Tibial nerve (tissue), 4 donors: ENCODE data around the gene MYO1D. TPM values are rescaled to one million over a fixed set of nuclear protein-coding genes. Genes with fewer than 3 reads are reported as not detected.

Experiments used
- DNase-seq, 2 donors: peaks; one replicate each; pipeline ENCODE4 v3.0.0-alpha.2; 2019; ENCODE audit warnings: low spot score in 2 of 2
- H3K27ac ChIP-seq, 4 donors: fragments of 200-600 bp; sonication (generic) in 3 of 4; one replicate each; pipeline ENCODE4 v1.5.1; 2017 to 2019; ENCODE audit warnings: mild to moderate bottlenecking in 1 of 4
- H3K27me3 ChIP-seq, 2 donors: fragments of 200-600 bp; sonication (generic) in 1 of 2; one replicate each; pipeline versions ENCODE4 v1.5.1 to v1.6.0; 2017 to 2019
- H3K36me3 ChIP-seq, 3 donors: fragments of 200-600 bp; sonication (generic); one replicate each; pipeline ENCODE4 v1.5.1; 2018 to 2019
- H3K4me1 ChIP-seq, 4 donors: fragments of 200-600 bp; sonication (generic) in 3 of 4; one replicate each; pipeline ENCODE4 v1.5.1; 2017 to 2019
- H3K4me3 ChIP-seq, 4 donors: fragments of 200-600 bp; sonication (generic) in 3 of 4; one replicate each; pipeline ENCODE4 v1.5.1; 2017 to 2019; ENCODE audit warnings: mild to moderate bottlenecking in 1 of 4, moderate library complexity in 1 of 4
- H3K9me3 ChIP-seq, 4 donors: fragments of 200-600 bp; sonication (generic) in 3 of 4; one replicate each; pipeline ENCODE4 v1.5.1; 2017 to 2019
- EP300 ChIP-seq, 2 donors: sonication (generic); formaldehyde crosslinking; IDR thresholded peaks; one replicate each; pipeline ENCODE4 v1.6.1; 2017; ENCODE audit warnings: antibody characterized with exemption in 2 of 2, mild to moderate bottlenecking in 1 of 2
- POLR2A ChIP-seq, 2 donors: fragments of 450-650 bp; IDR thresholded peaks; one replicate each; pipeline ENCODE4 v1.6.1; 2017; ENCODE audit warnings: antibody characterized with exemption in 2 of 2, mild to moderate bottlenecking in 2 of 2, moderate library complexity in 2 of 2
- WGBS, 2 donors: methylation state at CpG; one replicate each; pipeline ENCODE4 v1.1.5; 2018; 5-methylcytosine and 5-hydroxymethylcytosine counted together
- total RNA-seq, 4 donors: library from RNA; depleted of rRNA; stranded (reverse); fragments of >200 nt; gene quantifications; one replicate each; pipeline ENCODE4 v1.1.0, GENCODE V29; 2016
- TF ChIP-seq, protein P1 (sequence below), 5 experiments: fragments of 200-600 bp in 3 of 5; fragments of 450-650 bp in 2 of 5; sonication (generic) in 3 of 5; IDR thresholded peaks; one replicate each; pipeline ENCODE4 v1.5.1; 2016 to 2019; ENCODE audit warnings: antibody characterized with exemption in 5 of 5, mild to moderate bottlenecking in 3 of 5, moderate library complexity in 2 of 5

MYO1D gene
- total RNA-seq, 4 donors from 2014 or later, result 28.5 to 49.6 (median 42.4) TPM

- Histone ChIP-seq H3K27me3 (no peaks in the 10 kb centered on the region), H3K27ac (no peak overlapping the region), H3K4me3 (no peak overlapping the region), H3K4me1 (no peaks in the 10 kb centered on the region), H3K9me3 (no peaks in the 10 kb centered on the region), H3K36me3 (peaks cover 0 to 98% (median 39%) of the 10 kb centered on the region in 3 donors)
- 91% methylated on average over 4 of the region's 4 CpGs for WGBS, 2 donors
- TF ChIP-seq, protein P1, sequence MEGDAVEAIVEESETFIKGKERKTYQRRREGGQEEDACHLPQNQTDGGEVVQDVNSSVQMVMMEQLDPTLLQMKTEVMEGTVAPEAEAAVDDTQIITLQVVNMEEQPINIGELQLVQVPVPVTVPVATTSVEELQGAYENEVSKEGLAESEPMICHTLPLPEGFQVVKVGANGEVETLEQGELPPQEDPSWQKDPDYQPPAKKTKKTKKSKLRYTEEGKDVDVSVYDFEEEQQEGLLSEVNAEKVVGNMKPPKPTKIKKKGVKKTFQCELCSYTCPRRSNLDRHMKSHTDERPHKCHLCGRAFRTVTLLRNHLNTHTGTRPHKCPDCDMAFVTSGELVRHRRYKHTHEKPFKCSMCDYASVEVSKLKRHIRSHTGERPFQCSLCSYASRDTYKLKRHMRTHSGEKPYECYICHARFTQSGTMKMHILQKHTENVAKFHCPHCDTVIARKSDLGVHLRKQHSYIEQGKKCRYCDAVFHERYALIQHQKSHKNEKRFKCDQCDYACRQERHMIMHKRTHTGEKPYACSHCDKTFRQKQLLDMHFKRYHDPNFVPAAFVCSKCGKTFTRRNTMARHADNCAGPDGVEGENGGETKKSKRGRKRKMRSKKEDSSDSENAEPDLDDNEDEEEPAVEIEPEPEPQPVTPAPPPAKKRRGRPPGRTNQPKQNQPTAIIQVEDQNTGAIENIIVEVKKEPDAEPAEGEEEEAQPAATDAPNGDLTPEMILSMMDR (IDR thresholded peaks at IDR 0.05), result no peak
- TF ChIP-seq POLR2A (IDR thresholded peaks at IDR 0.05) (no peak), EP300 (IDR thresholded peaks at IDR 0.05) (no peak)
- DNase-seq, result no peak
These were observed 405.3 kb downstream of the MYO1D start for GRCh38 chr17:32471652-32472051.

DNA sequence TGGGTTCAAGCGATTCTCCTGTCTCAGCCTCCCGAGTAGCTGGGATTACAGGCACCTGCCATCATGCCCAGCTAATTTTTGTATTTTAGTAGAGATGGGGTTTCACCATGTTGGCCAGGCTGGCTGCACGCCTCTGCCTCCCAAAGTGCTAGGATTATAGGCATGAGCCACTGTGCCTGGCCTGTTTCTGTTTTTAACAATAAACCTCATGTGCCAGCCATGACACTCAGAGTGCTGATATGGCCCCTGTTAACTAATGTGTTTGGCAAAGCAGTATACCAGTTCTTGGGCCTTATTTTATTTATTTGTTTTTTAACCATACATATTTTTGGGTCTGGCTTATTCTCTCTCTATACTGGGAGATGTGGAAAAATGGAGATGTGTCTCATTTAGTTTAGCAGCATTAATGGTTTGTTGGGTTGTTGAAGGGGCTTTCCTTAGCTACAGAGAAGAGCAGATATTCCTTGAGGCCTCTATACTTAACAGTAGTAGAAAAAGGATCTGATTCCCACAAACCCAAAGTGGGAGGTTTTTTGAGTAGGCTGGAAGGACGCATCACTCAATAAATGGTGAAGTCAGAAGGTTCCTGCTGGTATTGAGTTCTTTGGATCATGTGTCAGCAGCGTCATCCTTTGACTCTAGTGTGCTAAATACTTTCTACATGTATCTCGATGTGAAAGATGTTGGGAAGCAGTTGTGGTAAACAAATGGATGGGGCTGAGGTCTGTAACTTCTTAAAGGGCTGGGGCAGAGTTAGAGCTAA is 406.3 kb downstream of the MYO1D start:
- TF ChIP-seq, protein P1 (IDR thresholded peaks at IDR 0.05), result no peak
- no peak for TF ChIP-seq POLR2A (IDR thresholded peaks at IDR 0.05)
- TF ChIP-seq EP300 (IDR thresholded peaks at IDR 0.05), result no peak
- Histone ChIP-seq H3K4me3 (no peak overlapping the region), H3K27ac (no peak overlapping the region), H3K4me1 (no peaks in the 10 kb centered on the region), H3K27me3 (no peaks in the 10 kb centered on the region), H3K36me3 (peaks cover 0 to 98% (median 36%) of the 10 kb centered on the region in 3 donors), H3K9me3 (no peaks in the 10 kb centered on the region)
- DNase-seq, result no peak
- 93 to 94% methylated on average over 6 of the region's 6 CpGs for WGBS, 2 donors

GRCh38 chr17:32467949-32468348 is 409.0 kb downstream of the MYO1D start:
- 96 to 98% methylated on average over 7 of the region's 7 CpGs for WGBS, 2 donors
- no peaks in the 10 kb centered on the region for H3K4me1 ChIP-seq
- DNase-seq, result no peak
- no peaks in the 10 kb centered on the region for H3K9me3 ChIP-seq
- no peak overlapping the region for H3K4me3 ChIP-seq
- no peak overlapping the region for H3K27ac ChIP-seq
- no peaks in the 10 kb centered on the region for H3K27me3 ChIP-seq
- peaks cover 0 to 96% (median 35%) of the 10 kb centered on the region in 3 donors for H3K36me3 ChIP-seq
- TF ChIP-seq POLR2A (IDR thresholded peaks at IDR 0.05) (no peak), EP300 (IDR thresholded peaks at IDR 0.05) (no peak)
- TF ChIP-seq, protein P1 (IDR thresholded peaks at IDR 0.05), result no peak

DNA sequence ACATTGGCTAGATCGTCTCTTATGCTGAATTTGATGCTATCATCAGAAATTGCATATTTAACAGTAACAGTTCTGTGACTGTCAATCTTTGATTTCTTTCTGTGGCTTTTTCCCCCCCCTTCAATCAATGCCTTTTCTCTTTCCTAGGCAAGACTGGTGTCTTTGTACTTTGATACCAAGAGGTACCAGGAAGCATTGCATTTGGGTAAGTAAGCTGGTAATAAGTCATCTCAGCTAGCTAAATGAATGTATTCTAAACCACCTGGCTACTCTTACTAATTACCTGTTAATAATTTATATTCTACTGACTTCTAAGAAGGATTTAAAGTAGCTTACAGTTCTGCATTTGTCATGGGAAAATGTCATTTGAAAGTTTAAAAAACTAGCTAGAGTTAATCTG is 412.6 kb downstream of the MYO1D start:
- TF ChIP-seq EP300 (IDR thresholded peaks at IDR 0.05), result no peak
- no peak for TF ChIP-seq POLR2A (IDR thresholded peaks at IDR 0.05)
- TF ChIP-seq, protein P1 (IDR thresholded peaks at IDR 0.05), result no peak
- WGBS, 2 donors, result 61 to 72% methylated on average over 1 of the region's 1 CpG
- Histone ChIP-seq H3K36me3 (peaks cover 0 to 87% (median 27%) of the 10 kb centered on the region in 3 donors), H3K9me3 (no peaks in the 10 kb centered on the region), H3K27me3 (no peaks in the 10 kb centered on the region), H3K4me3 (no peak overlapping the region), H3K27ac (no peak overlapping the region), H3K4me1 (no peaks in the 10 kb centered on the region)
- no peak for DNase-seq

- Histone ChIP-seq H3K27ac (no peak overlapping the region), H3K4me3 (no peak overlapping the region), H3K27me3 (no peaks in the 10 kb centered on the region), H3K4me1 (peaks cover 0 to 5% (median 0%) of the 10 kb centered on the region in 4 donors), H3K36me3 (peaks cover 0 to 87% (median 19%) of the 10 kb centered on the region in 3 donors), H3K9me3 (no peaks in the 10 kb centered on the region)
- DNase-seq, result no peak
- TF ChIP-seq EP300 (IDR thresholded peaks at IDR 0.05), result no peak
- WGBS, 2 donors, result 93 to 95% methylated on average over 3 of the region's 3 CpGs
These were observed 413.6 kb downstream of the MYO1D start for GRCh38 chr17:32463304-32463703.
